HG03039 (cell line): Measurements from ENCODE around the gene CTDSPL2.
"Not testable (repeated sequence)": the region's sequence is repeated elsewhere in the genome, so short reads cannot be mapped to it uniquely, and the experiment has no call there.

ENCODE experiments used
- ATAC-seq: cut with Tn5 transposase; IDR thresholded peaks from one replicate; pipeline ENCODE4 v1.9.1; 2021; ENCODE audit warnings: mild to moderate bottlenecking, moderate library complexity; ENCODE audit not compliant: unreplicated experiment

Gene CTDSPL2

DNA sequence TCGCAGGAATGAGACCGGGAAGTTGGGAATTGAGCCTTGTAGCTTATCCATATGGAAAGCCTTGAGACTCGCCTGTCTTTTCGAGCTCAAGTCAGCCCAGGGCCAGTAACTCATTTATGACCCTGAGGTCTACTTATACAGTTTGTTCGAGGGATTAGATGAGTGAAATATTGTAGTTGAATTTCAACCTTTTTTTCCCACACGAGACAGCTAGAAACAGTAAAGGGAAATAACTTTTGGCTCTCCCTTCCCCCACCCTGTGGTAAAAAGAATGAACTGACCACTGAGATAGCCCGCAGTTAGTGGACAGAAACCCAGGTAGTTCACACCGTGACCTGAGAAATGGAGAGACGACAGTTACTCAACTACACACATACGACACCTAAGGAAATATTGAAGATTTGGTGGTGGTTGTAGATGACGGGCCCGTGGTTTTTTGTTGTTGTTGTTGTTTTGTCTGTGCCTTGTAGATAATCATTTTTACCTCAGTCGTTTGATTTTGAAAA, 110.4 kb downstream of the CTDSPL2 start:
- ATAC-seq, result no peak

DNA sequence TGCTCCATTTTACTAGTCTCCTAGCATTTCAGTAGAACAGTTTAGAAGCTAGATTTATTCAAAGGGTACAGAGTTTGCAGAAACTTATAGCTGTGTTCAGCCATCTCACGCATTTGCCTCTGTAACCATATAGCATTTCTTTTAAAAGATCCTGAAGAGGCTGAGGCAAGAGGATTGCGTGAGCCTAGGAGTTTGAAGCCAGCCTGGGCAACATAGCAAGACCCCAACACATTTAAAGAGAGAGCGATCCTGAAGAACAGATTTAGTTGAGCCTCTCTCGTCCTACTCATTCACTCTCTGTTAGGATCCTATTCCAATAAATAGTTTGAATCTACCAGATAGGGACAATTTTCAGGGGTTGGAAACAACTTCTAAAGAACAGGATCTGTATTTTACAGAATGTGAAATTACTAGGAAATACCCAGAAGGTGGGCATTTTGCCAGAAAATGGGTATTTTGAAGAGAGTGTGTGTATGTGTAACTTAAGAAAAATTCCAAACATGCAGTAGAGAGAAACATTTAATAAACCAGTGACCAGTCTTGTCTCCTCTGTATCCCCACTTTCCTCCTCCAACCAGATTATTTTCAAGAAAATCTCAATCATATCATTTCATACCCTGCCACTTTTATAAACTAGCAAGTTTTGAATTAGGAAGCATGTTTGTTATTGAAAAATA, 114.0 kb downstream of the CTDSPL2 start:
- no peak for ATAC-seq

DNA sequence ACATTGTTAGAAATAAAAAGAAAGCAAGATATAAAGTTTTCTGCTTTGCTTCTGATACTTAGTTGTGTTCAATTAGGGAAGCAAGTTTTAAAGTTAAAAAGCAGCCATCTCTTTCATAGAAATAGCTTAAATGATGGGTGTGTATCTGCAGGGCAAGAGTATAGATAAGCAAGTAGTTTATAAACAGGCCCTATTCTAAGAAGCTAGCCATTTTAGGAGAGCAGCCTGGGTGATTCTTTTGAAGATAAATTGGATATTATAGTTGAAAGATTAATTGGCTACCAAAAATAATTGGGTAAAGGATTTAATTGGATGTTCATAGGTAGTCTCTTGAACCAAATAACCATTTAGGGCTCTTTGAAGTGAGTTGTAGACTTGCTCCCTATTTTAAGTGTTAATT, 115.2 kb downstream of the CTDSPL2 start:
- ATAC-seq, result no peak

DNA sequence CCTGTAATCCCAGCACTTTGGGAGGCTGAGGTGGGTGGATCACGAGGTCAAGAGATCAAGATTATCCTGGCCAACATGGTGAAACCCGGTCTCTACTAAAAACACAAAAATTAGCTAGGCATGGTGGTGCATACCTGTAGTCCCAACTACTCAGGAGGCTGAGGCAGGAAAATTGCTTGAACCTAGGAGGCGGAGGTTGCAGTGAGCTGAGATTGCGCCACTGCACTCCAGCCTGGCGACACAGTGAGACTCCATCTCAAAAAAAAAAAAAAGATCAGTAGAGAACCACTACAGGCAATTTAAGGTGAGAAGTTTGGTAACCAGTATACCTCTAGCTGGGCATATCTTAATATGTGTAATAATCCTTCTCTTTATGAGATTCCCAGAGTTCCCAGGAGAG, 117.3 kb downstream of the CTDSPL2 start:
- ATAC-seq, result not testable (repeated sequence)

DNA sequence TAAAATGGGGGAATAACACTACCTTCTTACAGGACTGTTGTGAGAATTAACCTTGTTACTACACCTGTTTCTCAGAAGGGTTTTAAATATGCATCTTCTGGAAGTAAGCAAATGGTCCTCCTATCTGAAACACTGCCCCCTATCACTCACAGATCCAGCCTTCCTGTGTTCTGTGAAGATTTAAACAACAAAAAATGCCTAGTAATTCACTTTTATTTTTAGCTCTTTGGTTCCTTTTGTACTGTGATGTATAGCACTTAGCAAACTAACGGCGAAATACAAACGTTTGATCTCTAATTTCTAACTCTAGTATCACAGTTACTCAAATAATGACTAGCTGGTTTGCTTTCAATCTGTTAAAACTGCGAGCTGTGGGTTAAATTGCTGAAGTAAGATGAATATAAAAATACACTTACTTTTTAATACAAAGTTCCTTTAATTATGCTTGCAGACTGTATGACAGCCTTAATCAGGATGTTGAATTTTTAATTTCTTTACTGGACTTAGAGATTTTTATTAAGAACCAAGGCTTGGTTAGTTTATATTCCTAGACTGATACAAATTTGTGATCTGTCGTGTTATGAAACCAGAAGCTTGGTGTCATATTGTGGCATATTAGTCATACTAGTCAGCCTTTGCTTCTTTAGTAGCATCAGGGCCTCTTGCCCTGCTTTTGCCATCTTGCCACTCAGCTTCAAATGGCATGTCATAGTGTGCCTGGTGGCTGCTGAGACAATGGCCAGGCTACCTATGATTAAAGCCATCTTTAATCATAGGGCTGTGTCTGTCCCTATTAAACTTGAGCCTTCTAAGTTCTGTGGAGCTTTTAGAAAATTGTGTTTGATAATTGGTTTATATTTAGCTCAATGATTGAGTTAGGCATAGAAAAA, 118.7 kb downstream of the CTDSPL2 start:
- no peak for ATAC-seq

DNA sequence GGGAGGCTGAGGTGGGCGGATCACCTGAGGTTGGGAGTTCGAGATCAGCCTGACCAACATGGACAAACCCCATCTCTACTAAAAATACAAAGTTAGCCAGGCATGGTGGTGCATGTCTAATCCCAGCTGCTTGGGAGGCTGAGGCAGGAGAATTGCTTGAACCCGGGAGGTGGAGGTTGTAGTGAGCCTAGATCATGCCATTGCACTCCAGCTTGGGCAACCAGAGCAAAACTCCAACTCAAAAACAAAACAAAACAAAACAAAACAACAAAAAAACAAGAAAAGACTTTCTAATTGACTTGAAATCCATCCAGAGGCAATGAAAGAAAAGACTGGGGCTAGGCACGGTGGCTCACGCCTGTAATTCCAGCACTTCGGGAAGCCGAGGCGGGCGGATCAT, 121.7 kb downstream of the CTDSPL2 start:
- not testable (repeated sequence) for ATAC-seq

DNA sequence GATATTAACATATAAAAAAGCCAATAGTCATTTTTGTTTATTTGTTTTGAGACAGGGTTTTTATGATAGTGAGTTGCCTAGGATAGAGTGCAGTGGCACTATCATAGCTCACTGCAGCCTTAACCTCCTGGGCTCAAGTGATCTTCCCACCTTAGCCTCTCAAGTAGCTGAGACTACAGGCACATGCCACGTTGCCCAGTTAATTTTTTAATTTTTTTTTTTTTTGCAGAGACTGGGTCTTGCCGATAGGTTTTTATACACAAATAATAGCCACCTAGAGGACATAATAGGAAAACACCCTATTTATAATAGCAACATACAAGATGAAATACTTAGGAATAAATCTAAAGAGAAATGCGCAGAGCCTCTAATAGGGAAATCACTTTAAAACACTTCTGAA, 122.8 kb downstream of the CTDSPL2 start:
- ATAC-seq, result no peak

DNA sequence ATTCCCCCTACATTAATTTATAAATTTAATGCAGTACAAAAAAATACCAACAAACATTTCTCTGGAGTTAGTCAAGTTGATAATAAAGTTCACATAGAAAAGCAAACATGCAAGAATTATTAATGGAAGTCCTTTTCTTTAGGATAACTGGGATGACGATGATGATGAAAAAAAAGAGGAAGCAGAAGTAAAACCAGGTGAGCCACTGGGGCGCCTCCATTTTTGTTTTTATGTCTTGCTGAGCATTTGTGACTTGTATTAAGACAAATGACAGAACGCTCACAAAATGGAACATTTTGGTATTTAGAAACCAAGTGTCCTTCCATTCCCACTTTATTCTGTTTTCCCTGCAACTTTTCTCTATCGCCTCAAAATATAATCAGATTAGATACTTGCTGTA, 123.3 kb downstream of the CTDSPL2 start:
- no peak for ATAC-seq

DNA sequence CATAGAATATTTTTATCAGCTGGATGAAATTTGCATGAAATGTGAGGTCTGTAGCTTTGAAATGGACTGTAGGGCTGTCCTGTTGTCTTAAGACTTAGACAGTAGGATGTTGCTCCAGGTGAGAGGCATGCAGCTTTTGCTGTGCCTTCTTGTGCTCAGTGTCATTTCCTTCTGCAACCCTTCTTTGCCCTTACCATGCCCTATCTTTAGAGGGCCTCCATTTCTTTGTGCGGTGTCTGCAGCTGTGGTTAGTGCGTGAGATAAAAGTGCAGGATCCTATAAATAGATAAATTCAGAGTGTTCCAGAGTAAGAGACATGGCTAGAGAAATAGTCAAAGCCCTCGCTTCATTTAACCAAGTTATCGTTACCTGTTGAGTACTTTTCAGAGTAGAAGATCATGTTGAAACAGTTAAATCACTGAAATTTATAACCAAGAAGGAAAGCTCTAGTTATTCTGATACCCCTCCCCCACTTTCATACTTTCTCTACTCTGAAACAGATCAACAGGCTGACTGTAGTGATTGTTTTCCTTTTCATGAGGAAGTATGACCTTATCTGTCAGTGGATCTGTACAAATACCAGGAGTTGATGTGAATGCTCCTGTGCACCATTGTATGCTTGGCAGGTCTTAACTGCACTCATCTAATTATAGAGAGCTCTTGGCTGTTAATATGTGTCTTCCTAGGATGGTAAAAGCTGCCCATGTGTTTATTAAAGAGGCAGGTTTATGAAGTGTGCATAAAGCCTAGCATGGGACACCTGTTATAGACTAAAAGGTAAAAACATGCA, 127.7 kb downstream of the CTDSPL2 start:
- no peak for ATAC-seq

DNA sequence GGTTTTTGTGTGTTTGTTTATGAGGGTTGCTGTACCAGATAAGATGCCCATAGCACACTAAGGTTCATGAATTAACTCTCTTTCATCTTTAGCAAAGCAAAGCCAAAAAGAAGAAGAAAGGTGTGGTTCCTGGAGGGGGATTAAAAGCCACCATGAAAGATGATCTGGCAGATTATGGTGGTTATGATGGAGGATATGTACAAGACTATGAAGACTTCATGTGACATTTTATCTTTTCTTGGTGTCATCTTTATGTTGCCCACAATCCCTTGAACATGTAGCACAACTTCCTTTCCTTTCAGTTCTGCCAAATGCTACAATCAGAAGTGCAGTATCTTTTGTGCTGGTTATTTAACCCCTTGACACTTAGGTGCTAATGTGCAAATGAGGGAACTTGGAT, 133.5 kb downstream of the CTDSPL2 start:
- not testable (repeated sequence) for ATAC-seq

DNA sequence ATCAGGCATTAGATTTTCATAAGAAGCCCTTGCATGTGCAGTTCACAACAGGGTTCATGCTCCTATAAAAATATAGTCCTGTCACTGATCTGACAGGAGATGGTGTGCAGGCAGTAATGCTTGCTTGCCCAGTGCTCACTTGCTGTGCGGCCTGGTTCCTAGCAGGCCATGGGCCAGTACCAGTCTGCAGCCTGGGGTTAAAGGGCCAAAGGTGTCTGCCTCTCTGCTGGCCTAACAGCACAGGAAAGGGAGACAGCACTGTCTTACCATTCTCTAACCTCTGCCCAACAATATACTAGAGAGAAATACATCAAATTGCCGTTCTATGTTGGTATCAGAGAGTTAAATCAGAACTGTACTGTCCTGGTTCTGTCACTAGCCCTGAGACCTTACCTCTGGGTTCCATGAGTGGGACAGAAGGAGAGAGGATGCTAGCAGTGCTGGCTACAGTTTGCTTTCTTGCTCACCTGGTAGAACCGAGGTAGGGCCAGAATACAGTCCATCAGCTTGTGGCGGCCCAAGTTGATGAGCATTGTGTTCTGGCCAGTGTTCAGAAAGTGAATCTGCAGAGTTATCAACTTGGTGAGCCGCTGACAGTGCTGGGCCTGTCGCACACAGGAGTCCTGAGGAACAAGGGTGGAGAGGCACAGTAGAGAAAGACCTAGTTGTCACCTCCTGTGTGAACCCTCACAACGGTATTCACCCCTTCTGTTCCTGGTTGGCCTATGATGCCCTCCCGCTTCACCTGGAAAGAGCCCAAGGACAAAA, 138.1 kb downstream of the CTDSPL2 start:
- no peak for ATAC-seq

DNA sequence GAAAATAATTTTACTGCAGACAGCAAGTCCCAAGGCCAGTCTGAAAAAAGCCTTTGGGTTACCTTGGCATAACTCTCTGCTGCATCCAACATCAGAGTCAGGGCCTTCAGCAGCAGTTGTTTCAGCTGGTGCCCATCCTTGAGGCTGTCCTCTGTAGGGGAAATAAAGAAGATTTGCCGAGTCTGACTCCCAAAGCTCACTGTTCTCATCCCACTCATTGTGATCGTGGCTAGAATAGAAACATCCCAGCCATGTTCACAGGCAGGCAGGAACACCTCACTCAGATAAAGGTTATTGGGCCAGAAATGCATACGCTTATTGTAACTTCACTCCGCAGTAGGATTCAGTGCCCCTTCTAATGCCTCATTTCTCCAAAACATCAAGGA, 138.7 kb downstream of the CTDSPL2 start:
- no peak for ATAC-seq

DNA sequence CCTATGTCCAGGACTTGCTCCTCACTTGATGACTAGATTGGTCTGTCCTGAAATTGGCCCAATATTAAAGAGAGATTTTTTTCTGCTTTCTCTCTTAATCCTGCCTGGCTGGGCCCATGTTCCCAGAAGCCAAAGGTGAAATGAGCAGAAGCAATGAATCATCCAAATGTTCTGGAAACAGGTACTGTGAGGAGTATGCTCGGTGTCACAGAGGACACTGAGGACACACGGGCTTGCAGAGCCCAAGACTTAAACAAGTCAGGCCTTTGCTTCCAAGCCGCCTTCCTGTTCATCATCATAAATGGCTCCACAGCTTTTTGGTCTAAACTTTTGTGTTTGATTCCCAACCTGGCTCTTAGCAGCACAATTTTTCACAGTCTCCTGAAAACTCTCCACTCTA, 140.9 kb downstream of the CTDSPL2 start:
- ATAC-seq, result no peak

DNA sequence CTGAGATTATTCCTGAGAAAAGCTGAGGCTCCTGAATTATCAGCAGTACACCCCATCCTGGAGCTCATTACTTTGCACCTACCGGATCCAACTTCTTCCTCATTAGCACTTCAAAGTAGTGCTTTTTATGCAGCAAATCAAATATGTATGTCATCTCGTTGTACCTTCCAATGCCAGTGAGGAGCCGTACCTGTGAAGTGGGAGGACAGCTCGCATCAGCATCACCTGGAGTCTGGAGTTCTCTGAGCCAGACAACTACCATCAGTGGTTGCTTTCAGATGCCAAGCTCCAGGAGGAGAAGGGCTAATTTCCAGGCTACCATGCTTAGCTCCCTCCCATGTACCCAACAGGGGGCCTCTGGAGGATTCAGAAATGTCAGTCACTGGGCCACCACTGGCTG, 141.9 kb downstream of the CTDSPL2 start:
- ATAC-seq, result no peak

DNA sequence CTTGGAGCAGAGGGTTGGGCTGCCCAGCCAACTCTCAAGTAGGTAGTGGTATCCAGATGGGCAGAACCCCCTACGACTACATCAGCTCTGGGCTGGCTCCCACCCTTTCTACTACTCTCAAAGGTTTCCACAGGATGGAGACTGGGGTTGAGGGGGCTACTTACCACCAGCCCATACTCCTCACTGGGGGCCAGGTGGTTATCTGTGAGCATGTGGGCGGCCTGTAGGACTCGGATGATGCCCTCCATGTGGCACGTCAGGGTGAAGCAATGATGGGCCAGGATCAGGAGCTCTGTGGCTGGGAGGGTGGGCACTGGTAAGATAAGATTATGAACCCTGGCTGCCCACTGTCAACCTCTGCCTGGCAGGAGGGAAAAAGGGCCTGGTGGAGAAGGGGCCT, 142.9 kb downstream of the CTDSPL2 start:
- no peak for ATAC-seq

DNA sequence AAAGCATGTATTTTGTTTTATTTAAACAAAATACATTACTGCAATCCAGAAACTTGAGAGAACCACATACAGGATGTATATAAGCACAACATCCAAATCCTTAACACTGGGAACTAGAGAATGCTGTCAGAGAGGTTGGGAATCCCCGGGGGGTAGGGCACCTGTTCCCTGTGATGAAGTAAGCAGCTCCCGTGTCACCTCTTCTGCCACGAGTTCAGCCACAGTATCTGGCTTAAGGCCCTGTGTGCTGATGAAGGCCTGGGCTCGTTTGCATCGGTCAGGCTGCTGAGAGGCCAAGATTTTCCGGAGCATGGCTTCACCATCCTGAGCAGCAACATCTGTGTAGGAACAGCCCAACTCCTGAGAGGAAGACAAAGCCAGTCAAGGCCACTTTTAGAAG, 146.0 kb downstream of the CTDSPL2 start:
- ATAC-seq, result no peak

DNA sequence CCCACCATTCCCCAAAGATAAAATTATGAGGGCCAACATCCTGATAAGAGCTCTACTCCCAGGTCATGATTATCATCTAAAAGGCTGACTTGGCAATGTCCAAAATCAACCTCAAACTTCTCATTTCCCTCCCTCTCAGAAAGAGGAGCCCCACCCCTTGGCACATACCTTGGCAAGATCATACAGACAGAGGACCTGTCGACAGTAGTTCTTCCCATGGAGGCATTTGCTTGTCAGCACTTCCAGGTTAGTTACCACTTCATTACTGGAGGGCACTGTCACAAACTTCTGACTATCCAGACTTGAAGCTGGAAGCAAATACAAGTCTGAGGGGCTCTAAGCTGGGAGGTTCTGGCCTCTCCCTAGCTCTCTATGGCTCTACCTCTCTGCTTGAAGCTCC, 147.3 kb downstream of the CTDSPL2 start:
- no peak for ATAC-seq
